HG02610 (cell line): Measurements from ENCODE around the gene GRAMD4.
"Not testable (repeated sequence)": the region's sequence is repeated elsewhere in the genome, so short reads cannot be mapped to it uniquely, and the experiment has no call there.

Experiments used
- ATAC-seq: cut with Tn5 transposase; IDR thresholded peaks from one replicate; pipeline ENCODE4 v1.9.1; 2021; ENCODE audit warnings: mild to moderate bottlenecking, moderate library complexity; ENCODE audit not compliant: unreplicated experiment

Gene GRAMD4

DNA sequence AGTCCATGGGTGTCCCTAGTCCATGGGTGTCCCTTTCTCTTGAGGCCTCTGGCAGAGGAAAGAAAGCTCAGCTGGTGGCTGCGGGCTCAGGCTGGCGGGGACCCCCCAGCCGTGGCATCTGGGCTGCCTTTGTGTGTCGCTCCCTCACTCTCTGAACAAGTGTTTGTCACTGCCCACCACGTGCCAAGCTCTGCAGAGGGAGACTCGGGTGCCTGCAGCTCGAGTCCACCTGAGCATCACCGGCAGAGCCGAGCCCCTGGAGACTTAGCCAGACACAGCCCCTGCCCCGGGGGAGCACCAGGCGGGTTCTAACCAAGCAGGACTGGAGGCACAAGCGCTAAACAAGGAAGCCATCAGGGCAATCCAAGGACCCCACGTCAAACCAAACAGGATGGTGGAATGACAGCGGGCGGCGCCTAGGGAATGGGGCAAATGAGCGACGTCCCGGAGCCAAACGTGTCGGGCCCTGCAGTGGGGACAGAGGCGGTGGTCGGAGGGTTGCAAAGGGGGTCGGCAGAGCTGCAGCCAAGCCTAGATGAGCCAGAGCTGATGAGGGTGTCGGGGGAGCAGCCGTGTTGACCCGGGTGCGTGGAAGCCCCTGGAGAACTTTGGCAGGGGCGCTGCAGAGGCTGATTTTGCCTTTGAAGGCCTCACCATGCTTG, 2.1 kb upstream of the GRAMD4 start:
- ATAC-seq: no peak

DNA sequence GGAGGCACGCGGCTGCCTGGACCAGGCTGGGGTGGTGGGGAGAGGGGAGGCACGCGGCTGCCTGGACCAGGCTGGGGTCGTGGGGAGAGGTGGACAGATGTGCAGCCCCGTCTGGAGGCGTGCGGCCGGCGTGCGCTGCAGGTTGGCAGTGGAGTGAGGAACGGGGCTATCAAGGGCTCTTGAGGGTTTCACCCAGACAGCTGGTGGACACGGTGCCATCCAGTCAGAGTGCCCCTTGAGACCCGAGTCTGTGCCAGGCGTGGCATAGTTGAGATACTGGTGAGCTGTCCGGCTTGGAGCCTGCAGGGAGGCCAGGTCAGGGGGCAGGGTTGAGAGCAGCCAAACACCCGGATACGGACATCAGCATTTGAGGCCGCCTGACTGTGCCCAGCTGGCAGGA, 1.5 kb upstream of the GRAMD4 start:
- ATAC-seq: no peak

- ATAC-seq: no peak
Observed at GRCh38 chr22:46619240-46619829, 851 bp upstream of the GRAMD4 start.

- ATAC-seq: no peak
Observed at GRCh38 chr22:46620588-46621242, 529 bp downstream of the GRAMD4 start.

DNA sequence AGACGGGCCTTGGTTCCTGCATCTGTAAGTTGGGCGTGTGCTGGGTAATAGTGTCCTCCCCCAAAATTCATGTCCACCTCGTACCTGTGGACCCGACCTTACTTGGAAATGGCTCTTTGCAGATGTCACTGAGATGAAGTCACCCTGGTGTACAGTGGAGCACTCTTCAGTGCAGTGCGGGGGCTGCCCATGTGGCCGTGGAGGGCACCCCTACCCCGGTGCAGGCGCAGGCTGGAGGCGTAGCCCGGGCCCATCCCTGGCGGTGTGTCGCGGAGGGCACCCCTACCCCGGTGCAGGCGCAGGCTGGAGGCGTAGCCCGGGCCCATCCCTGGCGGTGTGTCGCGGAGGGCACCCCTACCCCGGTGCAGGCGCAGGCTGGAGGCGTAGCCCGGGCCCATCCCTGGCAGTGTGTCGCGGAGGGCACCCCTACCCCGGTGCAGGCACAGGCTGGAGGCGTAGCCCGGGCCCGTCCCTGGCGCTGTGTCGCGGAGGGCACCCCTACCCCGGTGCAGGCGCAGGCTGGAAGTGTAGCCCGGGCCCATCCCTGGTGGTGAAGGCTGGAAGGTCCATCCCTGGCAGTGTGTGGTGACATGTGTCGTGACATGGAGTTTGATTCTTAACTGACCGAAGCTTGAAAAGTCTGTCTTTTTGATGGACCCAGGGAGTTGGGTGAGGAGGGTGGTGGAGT, 1.2 kb downstream of the GRAMD4 start:
- ATAC-seq: not testable (repeated sequence)

- ATAC-seq: no peak
Observed at GRCh38 chr22:46622081-46622521, 1.9 kb downstream of the GRAMD4 start.

DNA sequence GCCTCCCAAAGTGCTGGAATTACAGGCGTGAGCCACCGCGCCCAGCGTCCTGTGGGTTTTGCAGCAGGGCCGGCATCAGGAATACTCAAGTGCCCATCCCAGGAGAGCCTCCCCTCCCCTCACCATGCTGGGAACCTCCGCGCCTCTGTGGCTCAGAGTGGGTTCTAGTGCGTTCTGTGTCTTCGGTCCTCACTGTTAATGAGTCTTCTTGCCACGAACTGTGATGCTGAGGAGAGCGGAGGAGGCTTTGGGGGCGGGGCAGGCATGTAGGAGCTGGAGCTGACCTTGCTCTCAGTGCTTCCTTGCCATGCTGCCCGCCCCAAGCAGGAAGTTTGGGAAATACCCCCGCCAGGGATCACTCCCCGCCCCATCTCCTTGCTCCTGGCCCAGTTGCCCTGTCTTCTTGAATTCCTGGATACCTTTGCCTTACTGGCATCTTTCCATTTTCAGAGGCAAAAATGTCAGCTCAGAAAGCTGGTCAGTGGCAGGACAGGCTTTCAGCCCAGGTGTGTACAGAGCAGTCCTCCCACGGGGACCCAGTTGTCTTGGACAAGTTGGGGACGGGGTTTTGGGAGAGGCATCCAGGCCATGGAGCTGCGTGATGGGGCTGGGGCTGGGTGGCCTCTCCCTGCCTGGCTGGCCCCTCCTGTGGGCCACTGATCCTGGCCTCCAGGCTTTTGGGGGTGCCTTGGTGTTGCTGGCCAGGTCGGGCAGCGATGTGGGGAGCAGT, 5.1 kb downstream of the GRAMD4 start:
- no peak for ATAC-seq

DNA sequence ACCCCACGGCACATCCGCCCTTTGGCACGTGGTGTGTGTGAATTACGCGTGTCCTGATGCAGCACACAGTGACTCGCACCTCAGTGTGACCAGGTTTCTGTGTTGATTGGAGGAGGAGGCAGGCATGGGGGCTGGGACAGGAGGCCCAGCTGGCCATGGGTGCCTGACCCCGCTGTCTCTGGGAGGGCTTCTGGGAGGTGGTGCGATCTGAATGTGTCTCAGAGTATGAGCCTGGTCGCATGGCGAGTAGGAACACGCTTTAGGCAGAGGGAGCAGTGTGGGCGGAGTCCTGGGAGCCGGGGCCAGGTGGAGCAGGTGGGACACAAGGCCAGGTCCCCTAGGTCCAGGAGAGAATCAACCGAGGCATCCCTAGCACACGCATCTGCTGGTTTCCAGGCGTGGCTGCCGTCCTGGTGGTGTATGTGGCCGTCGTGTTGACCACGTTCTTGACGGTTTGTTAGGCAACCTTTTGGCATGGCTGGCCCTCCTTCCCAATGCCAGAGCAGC, 5.7 kb downstream of the GRAMD4 start:
- ATAC-seq: no peak

DNA sequence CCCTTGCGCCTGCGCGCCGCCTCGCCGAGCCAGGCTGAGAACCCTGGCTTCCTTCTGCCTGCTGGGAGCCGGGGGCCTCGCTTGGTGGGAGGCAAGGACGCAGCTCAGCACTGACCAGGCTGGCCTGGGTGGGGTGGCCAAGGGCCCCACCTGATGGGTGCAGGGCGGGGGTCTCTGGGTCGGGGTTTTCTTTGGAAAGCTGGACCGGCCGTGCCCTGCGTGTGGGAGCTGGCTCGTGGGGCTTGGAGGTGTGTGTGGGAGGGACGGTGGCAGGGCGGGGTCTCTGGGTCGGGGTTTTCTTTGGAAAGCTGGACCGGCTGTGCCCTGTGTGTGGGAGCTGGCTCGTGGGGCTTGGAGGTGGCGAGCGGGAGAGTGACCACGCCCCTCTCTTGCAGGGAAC, 6.2 kb downstream of the GRAMD4 start:
- ATAC-seq: no peak

- no peak for ATAC-seq
Observed at GRCh38 chr22:46626911-46627805, 7.0 kb downstream of the GRAMD4 start.

DNA sequence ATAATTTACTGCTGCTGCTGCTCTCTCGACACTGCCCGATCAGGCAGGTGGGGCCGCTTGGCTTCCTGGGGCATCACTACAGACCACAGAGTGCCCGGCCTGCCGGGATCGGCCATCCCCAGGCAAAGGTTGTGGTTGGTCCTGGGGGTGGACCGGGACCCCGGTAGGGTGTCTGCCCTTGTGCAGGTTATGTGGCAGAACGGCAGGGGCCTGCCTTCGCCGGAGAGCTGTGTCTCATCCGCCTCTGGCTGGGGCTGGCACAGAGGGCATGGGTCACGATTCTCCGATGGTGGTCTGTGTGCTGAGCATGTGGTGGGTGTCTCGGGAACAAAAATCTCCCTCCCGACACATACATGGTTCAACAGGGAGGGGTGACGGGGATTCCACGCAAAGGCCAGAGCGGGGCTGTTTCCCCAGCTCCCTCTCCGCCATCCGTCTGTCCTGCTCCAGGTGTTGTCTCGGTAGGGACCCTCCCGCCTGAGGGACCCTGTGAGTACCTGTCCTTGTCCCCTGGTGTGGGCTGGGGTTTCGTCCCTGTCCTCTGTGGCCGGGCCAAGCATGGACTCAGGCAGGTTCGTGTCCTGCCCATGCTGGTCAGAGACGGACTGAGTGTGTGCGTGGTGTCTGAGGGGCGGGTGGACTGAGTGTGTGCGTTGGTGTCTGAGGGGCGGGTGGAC, 7.8 kb downstream of the GRAMD4 start:
- ATAC-seq: no peak

- ATAC-seq: no peak
Observed at GRCh38 chr22:46628756-46629155, 8.6 kb downstream of the GRAMD4 start.

GRCh38 chr22:46629291-46629690, 9.1 kb downstream of the GRAMD4 start:
- ATAC-seq: no peak

- ATAC-seq: no peak
Observed at GRCh38 chr22:46631113-46631512, 10.9 kb downstream of the GRAMD4 start.

DNA sequence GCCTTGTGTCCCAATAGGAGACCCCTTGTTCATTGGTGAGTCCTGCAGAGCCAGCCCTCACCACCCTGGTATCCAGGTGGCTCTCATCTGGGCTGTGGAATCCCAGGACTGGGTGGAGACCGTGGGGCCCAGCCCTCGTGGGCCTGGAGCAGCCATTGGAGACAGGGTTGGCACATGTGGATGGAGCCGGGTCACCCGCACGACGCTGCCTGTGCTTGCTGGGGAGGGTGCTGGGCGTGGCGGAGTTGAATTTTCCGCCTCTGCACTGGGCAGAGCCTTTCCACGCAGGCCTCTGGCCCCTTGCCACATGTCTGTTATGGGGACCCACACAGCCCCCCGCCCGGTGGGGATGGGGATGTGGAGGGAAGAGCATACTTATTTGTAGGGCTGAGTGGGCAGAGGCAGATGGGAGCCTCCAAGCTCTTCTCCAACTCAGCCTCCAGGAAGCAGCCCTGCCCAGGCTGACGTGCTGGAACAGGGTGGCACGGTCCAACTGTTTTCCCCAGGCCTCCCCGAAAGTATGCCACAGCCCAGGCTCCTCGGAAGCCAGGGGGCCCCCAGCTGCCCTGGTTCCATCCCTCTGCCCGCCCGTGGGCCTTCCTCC, 12.6 kb downstream of the GRAMD4 start:
- ATAC-seq: no peak

DNA sequence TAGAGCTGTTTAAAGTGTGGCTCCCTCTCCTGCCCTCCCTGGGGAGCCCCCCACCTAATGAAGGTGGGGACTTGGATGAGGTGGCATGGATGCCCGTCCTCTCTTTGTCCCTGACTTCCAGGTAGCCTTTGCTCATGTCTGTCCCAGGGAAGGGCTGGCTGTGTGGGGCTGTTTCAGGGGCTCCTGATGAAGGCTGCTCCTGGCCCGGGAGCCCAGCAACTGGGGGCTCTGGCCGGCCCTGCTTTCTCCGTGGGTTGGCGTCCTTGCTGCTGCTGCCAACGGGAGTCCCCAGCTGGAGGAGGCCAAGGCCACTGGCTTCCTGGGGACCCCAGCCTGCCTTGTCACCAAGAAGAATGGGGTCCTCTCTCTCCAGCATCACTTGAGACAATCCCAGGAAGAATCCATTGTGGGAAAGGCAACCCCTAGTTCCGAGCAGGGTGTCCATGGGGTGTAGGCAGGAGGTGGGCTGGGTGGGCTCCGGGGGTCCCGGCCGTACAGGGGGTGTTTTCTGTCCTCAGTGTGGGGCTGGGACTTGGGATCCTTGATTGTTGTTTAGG, 13.2 kb downstream of the GRAMD4 start:
- no peak for ATAC-seq

- no peak for ATAC-seq
Observed at GRCh38 chr22:46634011-46634699, 14.0 kb downstream of the GRAMD4 start.
